H9 (cell line): ENCODE results near the gene COL4A1. TPM values are rescaled to one million over a fixed set of nuclear protein-coding genes. Genes with fewer than 3 reads are reported as not detected.

ENCODE experiments used
- DNase-seq: peaks from one replicate; pipeline ENCODE4 v3.0.0-alpha.2; 2017
- H2AFZ ChIP-seq: one replicate; pipeline ENCODE4 v1.6.1; 2013; ENCODE audit warnings: mild to moderate bottlenecking, low read length, control low read depth, moderate library complexity
- H2AK5ac ChIP-seq: 2 replicates; pipeline ENCODE4 v1.6.1; 2013; ENCODE audit warnings: low read length, control low read depth, mixed read lengths; ENCODE audit not compliant: insufficient read length
- H2BK120ac ChIP-seq: one replicate; pipeline ENCODE4 v1.6.1; 2013; ENCODE audit warnings: low read depth, mild to moderate bottlenecking, low read length, control low read depth, inconsistent platforms; ENCODE audit not compliant: poor library complexity, severe bottlenecking
- H2BK12ac ChIP-seq: 2 replicates; pipeline ENCODE4 v1.6.1; 2013; ENCODE audit warnings: low read length, control low read depth, mixed read lengths, low read depth; ENCODE audit not compliant: insufficient read length
- H2BK15ac ChIP-seq: 2 replicates; pipeline ENCODE4 v1.6.1; 2013; ENCODE audit warnings: low read depth, low read length, control low read depth
- H2BK20ac ChIP-seq: one replicate; pipeline ENCODE4 v1.6.1; 2013; ENCODE audit warnings: low read depth, mild to moderate bottlenecking, low read length, control low read depth, inconsistent platforms; ENCODE audit not compliant: poor library complexity, severe bottlenecking
- H2BK5ac ChIP-seq: 2 replicates; pipeline ENCODE4 v1.6.1; 2013; ENCODE audit warnings: low read length, control low read depth, mixed read lengths; ENCODE audit not compliant: insufficient read length
- H3K14ac ChIP-seq: 2 replicates; pipeline ENCODE4 v1.6.1; 2013; ENCODE audit warnings: low read length, control low read depth; ENCODE audit not compliant: insufficient read depth
- H3K18ac ChIP-seq: 2 replicates; pipeline ENCODE4 v1.6.1; 2013; ENCODE audit warnings: low read depth, mild to moderate bottlenecking, mixed read lengths, low read length, control low read depth; ENCODE audit not compliant: insufficient read length
- H3K23ac ChIP-seq: 2 replicates; pipeline ENCODE4 v1.6.1; 2013; ENCODE audit warnings: low read length, control low read depth, mixed read lengths, low read depth; ENCODE audit not compliant: insufficient read length
- H3K23me2 ChIP-seq: 2 replicates; pipeline ENCODE4 v1.6.1; 2013; ENCODE audit warnings: low read depth, mild to moderate bottlenecking, mixed read lengths, low read length, control low read depth; ENCODE audit not compliant: insufficient read length, poor library complexity, severe bottlenecking
- H3K27ac ChIP-seq: 2 replicates; pipeline ENCODE4 v1.5.1; 2013; ENCODE audit warnings: low read length, control low read depth, mixed read lengths, low read depth; ENCODE audit not compliant: insufficient read length
- H3K27me3 ChIP-seq: 2 replicates; pipeline ENCODE4 v1.6.1; 2013; ENCODE audit warnings: low read length, control low read depth, inconsistent platforms; ENCODE audit not compliant: insufficient read depth
- H3K4ac ChIP-seq: 2 replicates; pipeline ENCODE4 v1.6.1; 2013; ENCODE audit warnings: low read depth, mild to moderate bottlenecking, control low read depth, inconsistent platforms, low read length, moderate library complexity
- H3K4me1 ChIP-seq: 2 replicates; pipeline ENCODE4 v1.6.1; 2013; ENCODE audit warnings: low read length, control low read depth, inconsistent platforms; ENCODE audit not compliant: insufficient read depth
- H3K4me2 ChIP-seq: 2 replicates; pipeline ENCODE4 v1.6.1; 2013; ENCODE audit warnings: low read length, control low read depth, mixed read lengths; ENCODE audit not compliant: insufficient read length, insufficient read depth
- H3K56ac ChIP-seq: 2 replicates; pipeline ENCODE4 v1.6.1; 2013; ENCODE audit warnings: low read depth, mild to moderate bottlenecking, mixed read lengths, low read length, control low read depth; ENCODE audit not compliant: insufficient read length
- H3K79me1 ChIP-seq: 2 replicates; pipeline ENCODE4 v1.6.1; 2013; ENCODE audit warnings: low read depth, mild to moderate bottlenecking, moderate library complexity, low read length, control low read depth, inconsistent platforms; ENCODE audit not compliant: insufficient read depth, poor library complexity, severe bottlenecking
- H3K79me2 ChIP-seq: 2 replicates; pipeline ENCODE4 v1.6.1; 2013; ENCODE audit warnings: low read length, control low read depth, inconsistent platforms; ENCODE audit not compliant: insufficient read depth
- H3K9ac ChIP-seq: 2 replicates; pipeline ENCODE4 v1.6.1; 2013; ENCODE audit warnings: low read length, control low read depth, mixed read lengths; ENCODE audit not compliant: insufficient read length; ENCODE audit errors: extremely low read depth
- H3K9me3 ChIP-seq: one replicate; pipeline ENCODE4 v1.6.1; 2013; ENCODE audit warnings: low read depth, low read length, inconsistent platforms; ENCODE audit not compliant: control insufficient read depth
- H3T11ph ChIP-seq: one replicate; pipeline ENCODE4 v1.6.1; 2013; ENCODE audit warnings: mild to moderate bottlenecking, low read length, control low read depth, inconsistent platforms
- H4K20me1 ChIP-seq: one replicate; pipeline ENCODE4 v1.6.1; 2013; ENCODE audit not compliant: control insufficient read depth, insufficient read length, insufficient read depth
- H4K5ac ChIP-seq: 2 replicates; pipeline ENCODE4 v1.6.1; 2013; ENCODE audit warnings: low read depth, mild to moderate bottlenecking, mixed read lengths, low read length, control low read depth; ENCODE audit not compliant: insufficient read length
- H4K8ac ChIP-seq: replicated peaks from 2 replicates; pipeline ENCODE4 v1.6.1; 2013; ENCODE audit warnings: low read length, control low read depth, mixed read lengths, low read depth; ENCODE audit not compliant: insufficient read length
- H4K91ac ChIP-seq: 2 replicates; pipeline ENCODE4 v1.6.1; 2013; ENCODE audit warnings: low read depth, mild to moderate bottlenecking, moderate library complexity, mixed read lengths, low read length, control low read depth; ENCODE audit not compliant: insufficient read length
- H3K27ac Mint-ChIP-seq, 3 experiments: 2 replicates in 2 of 3; 3 replicates in 1 of 3; pipeline ENCODE4 v1.8.0; 2020 to 2021; ENCODE audit warnings: mixed read lengths in 3 of 3, mild to moderate bottlenecking in 1 of 3, moderate library complexity in 1 of 3
- H3K27me3 Mint-ChIP-seq: 2 replicates; pipeline ENCODE4 v1.8.0; 2021; ENCODE audit warnings: low read depth, mild to moderate bottlenecking, moderate library complexity, mixed read lengths
- H3K36me3 Mint-ChIP-seq, 3 experiments: 2 replicates in 2 of 3; 3 replicates in 1 of 3; pipeline ENCODE4 v1.8.0; 2020 to 2021; ENCODE audit warnings: low read depth in 3 of 3, mixed read lengths in 3 of 3; ENCODE audit not compliant: insufficient read depth in 1 of 3
- H3K4me1 Mint-ChIP-seq, 2 experiments: 2 replicates each; pipeline ENCODE4 v1.8.0; 2020; ENCODE audit warnings: mixed read lengths in 2 of 2
- H3K4me3 Mint-ChIP-seq, 2 experiments: 2 replicates in 1 of 2; 3 replicates in 1 of 2; pipeline ENCODE4 v1.8.0; 2020 to 2021; ENCODE audit warnings: mild to moderate bottlenecking in 2 of 2, mixed read lengths in 2 of 2, moderate library complexity in 1 of 2
- H3K9me3 Mint-ChIP-seq, 2 experiments: 2 replicates in 1 of 2; 3 replicates in 1 of 2; pipeline ENCODE4 v1.8.0; 2020; ENCODE audit warnings: mild to moderate bottlenecking in 2 of 2, mixed read lengths in 2 of 2, moderate library complexity in 1 of 2
- WGBS: extraction: QIAGEN DNeasy Blood & Tissue Kit; methylation state at CpG from one replicate; pipeline ENCODE4 v1.1.7; 2013; ENCODE audit warnings: missing lambda C conversion rate, low lambda C conversion rate, mixed read lengths; ENCODE audit not compliant: insufficient read length; ENCODE audit errors: extremely low coverage; 5-methylcytosine and 5-hydroxymethylcytosine counted together
- total RNA-seq: library from RNA; stranded (reverse); gene quantifications from 2 replicates; pipeline ENCODE4 v1.2.1, GENCODE V29; 2021
- TF ChIP-seq, protein P1 (sequence below): fragments of 200-600 bp; sonication (generic); conservative IDR thresholded peaks from 3 replicates; pipeline ENCODE4 v1.8.0; 2021; ENCODE audit warnings: antibody characterized with exemption, mild to moderate bottlenecking

The COL4A1 gene
- total RNA-seq, 1 experiment from 2014 or later, result 73.1 TPM

DNA sequence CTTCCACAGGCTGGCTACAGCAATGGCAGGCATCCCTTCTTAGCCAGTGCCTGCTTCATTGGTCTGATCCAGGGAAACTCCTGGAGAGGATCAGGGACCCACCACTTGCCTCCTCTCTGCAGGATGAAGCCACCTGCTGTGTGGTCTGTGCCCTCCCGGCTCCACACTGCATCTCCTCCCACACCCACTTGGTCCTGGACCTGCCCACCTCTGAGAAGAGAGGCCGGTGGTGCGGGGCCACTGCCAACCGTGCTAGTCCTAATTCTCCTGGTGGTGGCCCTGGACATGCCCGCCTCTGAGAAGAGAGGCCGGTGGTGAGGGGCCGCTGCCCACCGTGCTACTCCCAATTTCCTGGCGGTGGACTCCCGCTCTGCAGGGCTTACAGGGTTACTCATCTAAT lies 98.8 kb downstream of the COL4A1 start:
- Histone ChIP-seq H2BK120ac (no peak overlapping the region), H2BK5ac (no peak overlapping the region), H3K18ac (no peak overlapping the region), H3K27ac (no peak overlapping the region), H4K91ac (no peak overlapping the region), H3T11ph (no peak overlapping the region), H3K14ac (no peak overlapping the region), H3K27me3 (no peaks in the 10 kb centered on the region), H3K23ac (no peak overlapping the region), H3K9me3 (no peaks in the 10 kb centered on the region), H3K79me1 (no peaks in the 10 kb centered on the region), H3K56ac (no peak overlapping the region), H4K8ac (no peak overlapping the region), H4K5ac (no peak overlapping the region), H2AK5ac (no peak overlapping the region), H2AFZ (no peak overlapping the region), H3K9ac (no peak overlapping the region), H4K20me1 (no peaks in the 10 kb centered on the region), H2BK20ac (no peak overlapping the region), H2BK15ac (no peak overlapping the region), H3K23me2 (no peaks in the 10 kb centered on the region), H3K4me1 (no peaks in the 10 kb centered on the region), H3K4me2 (no peak overlapping the region), H3K4ac (no peak overlapping the region), H3K79me2 (no peaks in the 10 kb centered on the region), H2BK12ac (no peak overlapping the region)
- H3K36me3 Mint-ChIP-seq, result peaks cover 0 to 23% (median 3%) of the 10 kb centered on the region in 3 experiments; a peak in 5 of 7 replicates
- H3K9me3 Mint-ChIP-seq, result no peaks in the 10 kb centered on the region
- H3K27me3 Mint-ChIP-seq, result no peaks in the 10 kb centered on the region
- no peaks in the 10 kb centered on the region for H3K4me1 Mint-ChIP-seq
- no peak for DNase-seq
- no peak overlapping the region for H3K4me3 Mint-ChIP-seq
- WGBS, result no CpG with 5 or more reads among the region's 10 CpGs
- TF ChIP-seq, protein P1, sequence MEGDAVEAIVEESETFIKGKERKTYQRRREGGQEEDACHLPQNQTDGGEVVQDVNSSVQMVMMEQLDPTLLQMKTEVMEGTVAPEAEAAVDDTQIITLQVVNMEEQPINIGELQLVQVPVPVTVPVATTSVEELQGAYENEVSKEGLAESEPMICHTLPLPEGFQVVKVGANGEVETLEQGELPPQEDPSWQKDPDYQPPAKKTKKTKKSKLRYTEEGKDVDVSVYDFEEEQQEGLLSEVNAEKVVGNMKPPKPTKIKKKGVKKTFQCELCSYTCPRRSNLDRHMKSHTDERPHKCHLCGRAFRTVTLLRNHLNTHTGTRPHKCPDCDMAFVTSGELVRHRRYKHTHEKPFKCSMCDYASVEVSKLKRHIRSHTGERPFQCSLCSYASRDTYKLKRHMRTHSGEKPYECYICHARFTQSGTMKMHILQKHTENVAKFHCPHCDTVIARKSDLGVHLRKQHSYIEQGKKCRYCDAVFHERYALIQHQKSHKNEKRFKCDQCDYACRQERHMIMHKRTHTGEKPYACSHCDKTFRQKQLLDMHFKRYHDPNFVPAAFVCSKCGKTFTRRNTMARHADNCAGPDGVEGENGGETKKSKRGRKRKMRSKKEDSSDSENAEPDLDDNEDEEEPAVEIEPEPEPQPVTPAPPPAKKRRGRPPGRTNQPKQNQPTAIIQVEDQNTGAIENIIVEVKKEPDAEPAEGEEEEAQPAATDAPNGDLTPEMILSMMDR, result no peak
- no peak overlapping the region for H3K27ac Mint-ChIP-seq
